HG03469 (cell line): ENCODE results near the gene RTN1.

Experiments
- ATAC-seq: cut with Tn5 transposase; IDR thresholded peaks from one replicate; pipeline ENCODE4 v1.9.1; 2021; ENCODE audit warnings: mild to moderate bottlenecking, moderate library complexity, moderate number of reproducible peaks; ENCODE audit not compliant: unreplicated experiment

RTN1 gene

DNA sequence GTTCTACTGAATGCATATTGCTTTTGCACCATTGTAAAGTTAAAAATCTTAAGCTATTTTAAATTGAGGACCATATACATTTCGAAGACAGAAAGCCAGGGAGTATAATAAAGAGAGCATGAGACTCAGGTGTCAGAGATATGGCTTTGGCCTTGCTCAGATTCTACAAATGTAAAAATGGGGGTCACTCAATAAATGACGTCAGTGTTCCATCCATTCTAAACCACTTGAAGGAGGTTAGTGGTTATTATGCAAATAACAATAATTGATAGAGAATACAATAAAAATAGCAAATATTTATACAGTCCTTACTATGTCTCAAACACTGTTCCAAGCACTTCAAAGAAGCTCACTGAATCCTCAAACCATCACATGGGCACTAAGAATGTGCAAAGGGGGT lies 20.1 kb downstream of the RTN1 start:
- ATAC-seq: no peak

DNA sequence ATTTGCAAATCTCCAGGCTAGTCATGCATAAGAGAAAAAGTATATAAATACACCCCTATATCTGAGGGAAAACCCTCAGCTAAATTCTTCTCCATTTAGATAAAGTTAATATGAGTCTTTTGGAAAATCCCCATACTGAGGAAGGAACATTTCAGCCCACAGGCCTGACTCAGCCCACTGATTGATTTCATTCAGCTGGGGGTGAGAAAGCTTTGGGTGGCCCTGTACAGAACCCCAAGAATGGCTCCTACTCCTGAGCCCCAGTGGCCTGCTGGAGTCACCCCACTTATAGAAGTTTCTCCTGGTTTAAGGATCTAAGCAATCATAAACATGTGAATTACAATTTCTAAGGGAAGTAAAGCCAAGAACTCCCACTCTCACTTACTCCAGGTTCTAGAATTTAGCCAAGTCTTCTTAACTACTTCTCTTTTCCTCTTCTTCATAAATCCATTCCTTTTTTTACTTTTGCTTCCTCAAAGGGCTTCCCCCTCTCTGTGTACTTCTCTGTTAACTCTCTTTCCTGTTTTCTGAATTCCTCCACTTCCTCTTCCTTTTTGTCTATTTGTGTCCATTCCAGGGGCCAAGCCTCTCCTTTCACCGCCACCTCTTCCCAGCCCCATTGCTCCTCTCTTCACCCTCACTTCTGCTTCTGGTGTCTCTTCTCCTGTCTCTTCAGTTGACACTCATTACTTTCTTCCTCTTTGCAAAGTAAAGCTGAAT lies 21.0 kb downstream of the RTN1 start:
- peak; percentile 46 for ATAC-seq

GRCh38 chr14:59848671-59849070 lies 21.9 kb downstream of the RTN1 start:
- ATAC-seq: no peak

DNA sequence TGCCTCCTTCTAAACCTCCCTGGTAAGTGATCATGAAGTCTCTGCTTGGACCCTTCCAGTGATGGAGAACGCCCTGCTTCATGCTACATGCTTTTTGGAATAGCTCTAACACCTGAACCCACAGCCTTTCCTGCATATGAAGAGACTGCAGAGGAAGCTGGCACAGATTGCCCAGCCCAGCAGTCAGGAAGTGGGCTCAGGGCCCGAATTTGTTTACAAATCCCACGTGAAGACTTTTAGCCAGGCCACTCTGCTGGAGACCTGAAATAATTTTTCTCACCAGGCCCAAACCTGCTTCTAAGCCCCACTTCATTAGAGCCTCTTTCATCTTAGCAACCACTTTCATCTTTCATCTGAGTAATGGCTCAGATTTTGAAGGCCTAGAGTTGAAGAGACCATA lies 22.9 kb downstream of the RTN1 start:
- no peak for ATAC-seq

DNA sequence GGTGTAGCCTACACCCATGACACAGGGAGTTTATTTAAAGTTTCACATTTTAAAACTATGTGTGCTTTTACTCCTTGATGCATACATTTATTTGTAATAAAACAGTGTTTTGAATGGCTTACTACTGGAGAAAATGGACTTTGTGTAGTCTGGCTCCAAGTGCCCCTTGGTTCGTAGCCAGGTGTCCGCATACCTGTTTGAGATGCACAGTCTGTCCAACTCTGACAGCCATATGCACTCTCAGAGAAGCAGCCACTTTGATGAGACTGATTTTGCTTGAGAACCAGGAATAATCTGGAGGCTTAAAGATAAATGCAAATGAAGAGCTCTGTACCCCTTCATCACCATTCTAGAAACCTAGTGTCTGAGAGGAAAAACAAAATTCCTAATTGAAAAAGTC lies 24.0 kb downstream of the RTN1 start:
- ATAC-seq: no peak

- ATAC-seq: no peak
These were observed 25.3 kb downstream of the RTN1 start for GRCh38 chr14:59845245-59845644.

DNA sequence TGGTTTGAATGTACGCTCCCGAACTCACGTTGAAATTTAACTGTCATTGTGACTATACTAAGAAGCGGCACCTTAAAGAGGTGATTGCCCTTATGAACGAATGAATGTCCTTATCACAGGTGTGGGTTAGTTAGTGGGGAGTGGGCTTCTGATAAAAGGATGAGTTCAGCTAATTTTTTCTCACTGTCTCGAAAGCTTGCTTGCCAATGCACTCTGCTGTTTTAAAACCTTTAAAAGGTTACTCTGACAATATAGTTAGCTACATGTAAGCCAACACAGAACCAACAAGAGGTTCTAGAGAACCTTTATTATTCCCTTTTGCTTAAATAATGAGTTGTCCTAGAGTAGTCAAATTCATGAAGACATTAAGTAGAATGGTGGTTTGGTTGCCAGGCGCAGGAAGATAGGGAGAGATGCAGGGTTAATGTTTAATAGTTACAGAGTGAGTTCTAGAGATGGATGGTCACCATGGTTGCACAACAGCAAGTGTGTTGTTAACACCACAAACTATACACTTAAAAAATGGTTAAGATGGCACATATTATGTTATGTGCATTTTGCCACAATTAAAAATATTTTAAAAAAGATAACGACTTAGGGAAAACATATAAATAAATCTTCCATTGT lies 26.3 kb downstream of the RTN1 start:
- ATAC-seq: no peak

DNA sequence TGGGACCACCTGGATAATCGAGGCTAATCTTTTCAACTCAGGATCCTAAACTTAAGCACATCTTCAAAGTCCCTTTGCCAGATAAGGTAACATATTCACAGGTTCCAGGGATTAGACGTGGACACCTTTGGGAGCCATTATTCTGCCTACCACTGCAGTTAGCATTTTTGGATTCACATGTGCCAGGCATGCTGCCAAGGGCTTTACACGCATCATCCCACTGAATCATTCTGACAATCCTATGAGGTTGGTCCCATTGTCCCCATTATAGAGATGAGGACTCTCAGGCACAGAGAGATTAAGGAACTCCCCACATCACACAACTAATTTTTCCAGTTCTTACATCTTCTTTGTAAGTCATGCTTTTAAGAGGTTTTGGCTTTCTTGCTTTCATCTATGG lies 34.5 kb downstream of the RTN1 start:
- no peak for ATAC-seq

DNA sequence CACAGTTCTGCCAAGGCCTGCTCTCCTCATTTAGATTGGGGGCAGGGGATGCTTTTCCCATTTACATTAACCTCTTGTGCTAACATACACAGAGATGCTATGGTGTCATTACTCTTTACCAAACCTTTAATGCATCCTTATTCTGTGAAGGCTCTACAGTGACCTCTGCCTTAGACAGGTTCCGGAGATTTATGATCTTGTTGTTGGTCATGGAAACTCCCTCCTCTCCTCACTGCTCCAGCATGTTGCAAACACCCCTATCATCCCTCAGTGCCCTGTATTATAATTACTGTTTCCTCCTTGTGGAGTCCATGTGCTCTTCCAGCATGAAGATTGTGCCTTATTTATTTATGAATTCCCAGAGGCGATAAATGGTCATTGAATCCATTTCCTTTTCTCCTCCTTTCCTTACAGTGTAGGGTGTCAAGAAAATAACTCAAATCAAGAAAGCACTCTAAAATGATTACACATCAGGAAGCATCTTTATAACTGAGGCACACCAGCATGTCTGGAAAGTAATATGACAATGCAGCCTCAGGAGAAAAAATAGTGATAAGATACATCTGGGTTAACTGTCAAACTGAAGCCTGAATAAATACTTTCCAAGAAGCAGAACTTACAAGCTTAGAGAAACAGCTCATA lies 37.8 kb downstream of the RTN1 start:
- no peak for ATAC-seq

GRCh38 chr14:59831121-59831730 lies 39.4 kb downstream of the RTN1 start:
- ATAC-seq: no peak

DNA sequence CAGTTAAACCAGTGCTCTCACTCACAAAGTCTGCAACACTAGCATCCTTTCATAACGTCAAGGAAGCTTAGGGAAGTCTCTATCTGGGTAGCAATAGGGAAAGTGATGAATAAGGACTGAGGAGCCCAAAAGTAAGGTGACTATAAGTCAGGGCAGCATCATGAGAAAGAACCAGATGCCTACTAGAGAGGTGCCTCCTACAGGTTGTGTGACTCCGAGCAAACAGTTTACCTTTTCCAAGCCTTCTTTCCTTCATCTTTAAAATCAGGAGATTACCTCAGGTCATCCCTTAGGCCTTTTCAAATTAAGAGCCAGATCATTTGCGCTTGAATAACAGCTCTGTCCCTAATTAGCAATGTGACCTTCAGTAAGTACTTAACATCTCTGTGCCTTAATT lies 40.2 kb downstream of the RTN1 start:
- no peak for ATAC-seq

GRCh38 chr14:59829469-59830337 lies 40.9 kb downstream of the RTN1 start:
- no peak for ATAC-seq

- no peak for ATAC-seq
These were observed 42.3 kb downstream of the RTN1 start for GRCh38 chr14:59828276-59828675.

DNA sequence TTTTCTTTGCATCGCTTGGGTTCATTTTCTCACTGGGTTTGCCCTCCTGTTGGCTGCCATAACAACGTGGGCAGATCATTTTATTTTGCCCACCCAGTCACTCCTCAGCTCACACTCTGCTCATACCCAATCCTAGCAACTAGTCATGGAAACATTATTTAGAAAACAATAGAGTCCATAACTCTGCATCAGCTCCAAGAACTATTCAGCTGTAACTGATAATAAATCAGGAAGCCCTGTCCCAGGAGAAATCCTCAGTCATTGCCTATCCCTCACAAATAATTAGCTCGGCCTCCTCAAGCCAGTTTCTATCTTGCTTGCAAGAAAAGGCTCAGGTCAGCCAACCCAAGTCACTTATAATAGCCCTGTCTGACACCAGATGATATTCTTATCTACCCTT lies 43.2 kb downstream of the RTN1 start:
- ATAC-seq: no peak

GRCh38 chr14:59826150-59826549 lies 44.4 kb downstream of the RTN1 start:
- ATAC-seq: no peak

DNA sequence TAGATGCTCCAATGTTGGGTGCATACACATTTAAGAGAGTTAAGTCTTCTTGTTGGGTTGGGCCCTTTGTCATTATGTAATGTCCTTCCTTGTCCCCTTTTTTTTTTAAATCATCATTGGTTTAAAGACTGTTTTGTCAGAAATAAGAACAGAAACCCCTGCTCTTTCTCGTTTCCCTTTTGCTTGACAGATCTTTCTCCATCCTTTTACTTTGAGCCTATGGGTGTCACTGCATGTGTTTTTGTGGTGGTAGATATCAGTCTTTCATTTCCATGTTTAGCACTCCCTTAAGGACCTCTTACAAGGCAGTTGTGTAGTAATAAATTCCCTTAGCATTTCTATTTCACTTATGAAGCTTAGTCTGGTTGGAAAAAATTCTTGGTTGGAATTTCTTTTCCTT lies 47.4 kb downstream of the RTN1 start:
- peak; percentile 85 for ATAC-seq

- no peak for ATAC-seq
These were observed 51.0 kb downstream of the RTN1 start for GRCh38 chr14:59819446-59820088.

GRCh38 chr14:59816941-59817340 lies 53.6 kb downstream of the RTN1 start:
- ATAC-seq: no peak

- ATAC-seq: no peak
These were observed 55.6 kb downstream of the RTN1 start for GRCh38 chr14:59814988-59815387.

DNA sequence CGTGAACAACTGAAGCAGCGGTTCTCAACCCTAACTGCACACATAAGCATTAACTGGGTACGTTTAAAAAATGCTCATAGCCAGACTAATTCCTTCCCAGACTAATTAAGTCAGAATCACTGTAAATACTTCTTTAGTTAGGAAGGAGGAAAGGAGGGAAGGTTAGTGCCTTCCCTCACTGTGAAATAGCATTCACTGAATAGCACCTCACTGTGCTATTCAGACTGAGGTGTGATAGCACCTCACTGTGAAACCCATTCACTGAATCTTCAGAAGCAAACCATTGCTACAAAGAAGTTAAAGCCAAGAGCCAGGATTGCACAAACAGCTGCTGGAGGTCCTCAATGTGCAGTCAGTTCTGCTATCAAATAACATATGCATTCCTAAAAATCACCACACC lies 58.8 kb downstream of the RTN1 start:
- no peak for ATAC-seq
